Frontal cortex (tissue), 4 donors: Measurements from ENCODE around the gene YIPF1. TPM values are rescaled to one million over a fixed set of nuclear protein-coding genes. Genes with fewer than 3 reads are reported as not detected.

Source experiments
- DNase-seq, 2 donors: peaks; one replicate each; pipeline ENCODE4 v3.0.0; 2012; ENCODE audit warnings: low spot score in 2 of 2
- FAIRE-seq: peaks from 2 replicates; lab custom pipeline; 2012; peaks lifted over from hg19 to GRCh38; lab: Jason Lieb, UNC
- small RNA-seq: library from RNA; depleted of rRNA; stranded (forward); fragments of <200 nt; gene quantifications from one replicate; pipeline ENCODE3, GENCODE V24; 2014
- total RNA-seq: library from RNA; depleted of rRNA; stranded (reverse); fragments of >200 nt; gene quantifications from one replicate; pipeline ENCODE4 v1.2.3, GENCODE V29; 2014
- donor health status: control.
- donor health status: control.
- donor health status: control.

YIPF1 gene
- total RNA-seq, 1 donor from 2014 or later, result 15.5 TPM

- DNase-seq (no peak), FAIRE-seq (no peak)
Observed at GRCh38 chr1:53804791-53805505, 84.6 kb downstream of the YIPF1 start.

GRCh38 chr1:53804181-53804580, 85.4 kb downstream of the YIPF1 start:
- FAIRE-seq (no peak), DNase-seq (no peak)

Small RNA genes within 50 kb of the gene (small RNA-seq; reads per million reads assigned to genes)
- gene AL049745.1, result not detected

Other genes starting within 250 kb of the YIPF1 start
- gene GLIS1, start 150.6 kb downstream of the YIPF1 start, total RNA-seq, result not detected
- 40.8 TPM for gene NDC1, start 51.5 kb downstream of the YIPF1 start, total RNA-seq
- not detected for gene DIO1, start 4.4 kb upstream of the YIPF1 start, total RNA-seq
- 19.2 TPM for gene IFT25, start 55.9 kb upstream of the YIPF1 start, total RNA-seq
- 21.2 TPM for gene LRRC42, start 56.6 kb upstream of the YIPF1 start, total RNA-seq
- gene LDLRAD1, start 128.4 kb upstream of the YIPF1 start, total RNA-seq, result not detected
- gene TMEM59, start 163.4 kb upstream of the YIPF1 start, total RNA-seq, result 92.9 TPM
- 4.9 TPM for gene TCEANC2, start 163.8 kb upstream of the YIPF1 start, total RNA-seq